ENCODE measurements around the gene ZNF536.

The ZNF536 gene

GRCh38 chr19:30425885-30426838 is 54.0 kb downstream of the ZNF536 start:
- no peak overlapping the region for H3K4me3 ChIP-seq (ENCODE audit: low read depth, low read length)
- no peak for TF ChIP-seq CTCF (IDR thresholded peaks at IDR 0.05; ENCODE audit: borderline replicate concordance, insufficient read depth, low read depth, low read length)

GRCh38 chr19:30426864-30427263 is 54.7 kb downstream of the ZNF536 start:
- no peak for TF ChIP-seq CTCF (IDR thresholded peaks at IDR 0.05; ENCODE audit: borderline replicate concordance, insufficient read depth, low read depth, low read length)
- no peak overlapping the region for H3K4me3 ChIP-seq (ENCODE audit: low read depth, low read length)

GRCh38 chr19:30428092-30428680 is 56.0 kb downstream of the ZNF536 start:
- TF ChIP-seq CTCF (IDR thresholded peaks at IDR 0.05; ENCODE audit: borderline replicate concordance, insufficient read depth, low read depth, low read length) = no peak
- H3K4me3 ChIP-seq (ENCODE audit: low read depth, low read length) = no peak overlapping the region

- no peak overlapping the region for H3K4me3 ChIP-seq (ENCODE audit: low read depth, low read length)
- TF ChIP-seq CTCF (IDR thresholded peaks at IDR 0.05; ENCODE audit: borderline replicate concordance, insufficient read depth, low read depth, low read length) = no peak
These were observed 56.7 kb downstream of the ZNF536 start for GRCh38 chr19:30428844-30429243.

GRCh38 chr19:30430206-30430734 is 58.1 kb downstream of the ZNF536 start:
- no peak overlapping the region for H3K4me3 ChIP-seq (ENCODE audit: low read depth, low read length)
- no peak for TF ChIP-seq CTCF (IDR thresholded peaks at IDR 0.05; ENCODE audit: borderline replicate concordance, insufficient read depth, low read depth, low read length)

GRCh38 chr19:30431591-30431990 is 59.4 kb downstream of the ZNF536 start:
- TF ChIP-seq CTCF (IDR thresholded peaks at IDR 0.05; ENCODE audit: borderline replicate concordance, insufficient read depth, low read depth, low read length) = no peak
- no peak overlapping the region for H3K4me3 ChIP-seq (ENCODE audit: low read depth, low read length)
